ENCODE data around the gene AMER2.

Gene AMER2

GRCh38 chr13:25171517-25172302 lies at the start of gene AMER2:
AMER2 (minus strand) TSS chr13:25172288; CDS start chr13:25171619, 669 bp downstream.
- DNase-seq = peak in 1 of 2 donors; percentile 5

- no peak for DNase-seq
Measured at GRCh38 chr13:25218019-25218418, 45.9 kb upstream of the AMER2 start.

GRCh38 chr13:25217023-25217885 lies 45.2 kb upstream of the AMER2 start:
- DNase-seq = no peak

- no peak for DNase-seq
Measured at GRCh38 chr13:25215253-25215575, 43.1 kb upstream of the AMER2 start.

- no peak for DNase-seq
Measured at GRCh38 chr13:25214491-25215252, 42.6 kb upstream of the AMER2 start.

GRCh38 chr13:25213715-25214114 lies 41.6 kb upstream of the AMER2 start:
- no peak for DNase-seq

GRCh38 chr13:25210842-25211569 lies 38.9 kb upstream of the AMER2 start:
- no peak for DNase-seq

GRCh38 chr13:25207291-25207810 lies 35.3 kb upstream of the AMER2 start:
- no peak for DNase-seq

- DNase-seq = no peak
Measured at GRCh38 chr13:25204863-25205262, 32.8 kb upstream of the AMER2 start.

- no peak for DNase-seq
Measured at GRCh38 chr13:25203127-25203740, 31.1 kb upstream of the AMER2 start.

GRCh38 chr13:25200783-25201182 lies 28.7 kb upstream of the AMER2 start:
- DNase-seq = no peak

GRCh38 chr13:25198647-25199046 lies 26.6 kb upstream of the AMER2 start:
- no peak for DNase-seq

- DNase-seq = no peak
Measured at GRCh38 chr13:25196971-25197370, 24.9 kb upstream of the AMER2 start.

- no peak for DNase-seq
Measured at GRCh38 chr13:25192936-25193335, 20.8 kb upstream of the AMER2 start.

GRCh38 chr13:25192489-25192888 lies 20.4 kb upstream of the AMER2 start:
- DNase-seq = no peak

- DNase-seq = no peak
Measured at GRCh38 chr13:25192052-25192451, 20.0 kb upstream of the AMER2 start.

- DNase-seq = no peak
Measured at GRCh38 chr13:25190771-25191170, 18.7 kb upstream of the AMER2 start.

GRCh38 chr13:25190256-25190655 lies 18.2 kb upstream of the AMER2 start:
- DNase-seq = no peak

- no peak for DNase-seq
Measured at GRCh38 chr13:25187596-25187995, 15.5 kb upstream of the AMER2 start.

GRCh38 chr13:25186187-25186586 lies 14.1 kb upstream of the AMER2 start:
- DNase-seq = no peak

GRCh38 chr13:25181597-25181996 lies 9.5 kb upstream of the AMER2 start:
- DNase-seq = no peak

Data from stimulated activated CD4-positive, alpha-beta T cell treated with anti-CD3 and anti-CD28 coated beads, Interleukin-2, amount 100 ng/mL, for 48 hours (primary cell).